Naive thymus-derived CD4-positive, alpha-beta T cell (primary cell): ENCODE data around the gene DAAM1. TPM values are rescaled to one million over a fixed set of nuclear protein-coding genes. Genes with fewer than 3 reads are reported as not detected.

Experiments
- ATAC-seq: fragments of 150-1000 bp; cut with Tn5 transposase; 2 replicates; pipeline ENCODE4 v1.10.0; 2021; ENCODE audit warnings: mild to moderate bottlenecking, moderate library complexity
- CTCF ChIA-PET: fragments of 350-600 bp; sonication (Branson Sonifier 250); formaldehyde crosslinking; loops from one replicate; lab custom pipeline; 2021; ENCODE audit warnings: antibody characterized with exemption; lab: Charles Lee
- POLR2A ChIA-PET: fragments of 350-600 bp; sonication (Branson Sonifier 250); formaldehyde crosslinking; loops from one replicate; lab custom pipeline; 2021; ENCODE audit warnings: antibody characterized with exemption, inconsistent platforms; lab: Charles Lee
- DNase-seq, 9 donors: peaks; one replicate each; pipeline versions ENCODE4 v3.0.0 to v3.0.0-alpha.2; 2020 to 2022; ENCODE audit warnings: mixed read lengths in 1 of 9
- H3K27ac ChIP-seq: one replicate; pipeline ENCODE4 v1.7.0; 2013; ENCODE audit warnings: mild to moderate bottlenecking, low read depth, low read length, moderate library complexity
- H3K27me3 ChIP-seq, 2 donors: one replicate each; pipeline ENCODE4 v1.7.0; 2013; ENCODE audit warnings: low read length in 2 of 2, mild to moderate bottlenecking in 2 of 2, moderate library complexity in 2 of 2; ENCODE audit not compliant: control insufficient read depth in 2 of 2, insufficient read depth in 2 of 2
- H3K36me3 ChIP-seq, 3 experiments: 1 replicate in 2 of 3; 2 replicates in 1 of 3; pipeline ENCODE4 v1.7.0; 2013; ENCODE audit warnings: low read length in 3 of 3, mild to moderate bottlenecking in 3 of 3, moderate library complexity in 1 of 3; ENCODE audit not compliant: insufficient read depth in 3 of 3, control insufficient read depth in 2 of 3
- H3K4me1 ChIP-seq, 2 donors: one replicate each; pipeline ENCODE4 v1.7.0; 2013; ENCODE audit warnings: low read length in 2 of 2, mild to moderate bottlenecking in 2 of 2, moderate library complexity in 1 of 2; ENCODE audit not compliant: control insufficient read depth in 2 of 2, insufficient read depth in 2 of 2
- H3K4me3 ChIP-seq: 2 replicates; pipeline ENCODE4 v1.7.0; 2013; ENCODE audit warnings: mild to moderate bottlenecking, low read length
- H3K9me3 ChIP-seq, 3 experiments: 1 replicate in 2 of 3; 2 replicates in 1 of 3; pipeline ENCODE4 v1.7.0; 2013; ENCODE audit warnings: low read length in 3 of 3; ENCODE audit not compliant: control insufficient read depth in 2 of 3
- H3K27ac Mint-ChIP-seq, 9 donors: one replicate each; pipeline ENCODE4 v1.8.0; 2020 to 2022; ENCODE audit warnings: mixed read lengths in 9 of 9, mild to moderate bottlenecking in 8 of 9, moderate library complexity in 5 of 9, inconsistent platforms in 2 of 9
- H3K27me3 Mint-ChIP-seq, 5 donors: one replicate each; pipeline ENCODE4 v1.8.0; 2021 to 2022; ENCODE audit warnings: mixed read lengths in 5 of 5, mild to moderate bottlenecking in 1 of 5
- H3K36me3 Mint-ChIP-seq, 5 donors: one replicate each; pipeline ENCODE4 v1.8.0; 2020 to 2022; ENCODE audit warnings: mixed read lengths in 5 of 5, mild to moderate bottlenecking in 3 of 5, inconsistent platforms in 1 of 5
- H3K4me1 Mint-ChIP-seq, 7 donors: one replicate each; pipeline ENCODE4 v1.8.0; 2020 to 2022; ENCODE audit warnings: mixed read lengths in 7 of 7, mild to moderate bottlenecking in 3 of 7, inconsistent platforms in 1 of 7
- H3K4me3 Mint-ChIP-seq, 10 donors: one replicate each; pipeline ENCODE4 v1.8.0; 2020 to 2022; ENCODE audit warnings: mild to moderate bottlenecking in 10 of 10, mixed read lengths in 10 of 10, moderate library complexity in 6 of 10, inconsistent platforms in 2 of 10
- H3K9me3 Mint-ChIP-seq, 11 donors: one replicate each; pipeline ENCODE4 v1.8.0; 2020 to 2022; ENCODE audit warnings: mixed read lengths in 11 of 11, mild to moderate bottlenecking in 4 of 11, inconsistent platforms in 1 of 11, moderate library complexity in 1 of 11
- intact Hi-C, 2 donors: fragments of 100-400 bp; cut with micrococcal nuclease; formaldehyde crosslinking; loops; one replicate each; pipeline ENCODE4 v1.15.1; 2023
- polyA plus RNA-seq, 2 donors: library from polyadenylated mRNA; unstranded; fragments of 300-500 nt; fragmentation: Illumina TruSeq; gene quantifications; one replicate each; pipeline ENCODE4 v1.2.3, GENCODE V29; 2021
- total RNA-seq, 6 experiments: library from RNA in 5 of 6; stranded (reverse) in 5 of 6; gene quantifications; 1 replicate in 5 of 6; 2 replicates in 1 of 6; pipeline ENCODE4 v1.2.3 and lab custom pipeline; 2021 to 2026

The DAAM1 gene
- total and polyA plus RNA-seq, 7 experiments from 2014 or later: 5.5 to 21.0 (median 10.8) TPM

DNA sequence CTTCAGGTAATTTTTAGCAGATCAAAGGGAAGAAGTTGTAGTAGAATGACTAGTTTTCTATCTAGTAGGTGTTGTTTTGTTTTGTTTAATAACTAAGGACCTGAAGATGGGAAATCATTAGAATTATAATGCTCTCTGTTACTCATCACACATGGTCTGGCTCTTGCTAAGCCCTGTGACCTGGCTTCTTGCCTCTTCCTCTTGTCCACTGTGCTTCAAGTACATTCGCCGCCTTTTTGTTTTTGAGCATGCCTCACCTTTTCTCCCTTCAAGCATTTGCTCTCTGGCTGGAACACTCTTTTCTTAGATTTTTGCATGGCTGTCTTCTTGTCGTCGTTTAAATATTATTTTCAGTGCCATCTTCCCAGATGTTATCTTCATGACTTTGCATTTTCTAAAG is 47.7 kb downstream of the DAAM1 start:
- ChIA-PET CTCF (no interaction called here), POLR2A (no interaction called here)
- intact Hi-C loops: no loop called here
- H3K9me3 Mint-ChIP-seq: peaks cover 0 to 3% (median 0%) of the 10 kb centered on the region in 11 donors
- peaks cover 0 to 14% (median 0%) of the 10 kb centered on the region in 5 donors for H3K36me3 Mint-ChIP-seq
- no peak overlapping the region for H3K27ac Mint-ChIP-seq
- Histone ChIP-seq H3K36me3 (no peaks in the 10 kb centered on the region), H3K4me1 (no peaks in the 10 kb centered on the region), H3K4me3 (no peak overlapping the region), H3K27me3 (no peaks in the 10 kb centered on the region), H3K27ac (no peak overlapping the region), H3K9me3 (no peaks in the 10 kb centered on the region)
- DNase-seq: no peak
- H3K4me3 Mint-ChIP-seq: no peak overlapping the region
- ATAC-seq: no peak
- H3K27me3 Mint-ChIP-seq: peaks cover 0 to 2% (median 0%) of the 10 kb centered on the region in 5 donors
- H3K4me1 Mint-ChIP-seq: peaks cover 0 to 20% (median 5%) of the 10 kb centered on the region in 7 donors

DNA sequence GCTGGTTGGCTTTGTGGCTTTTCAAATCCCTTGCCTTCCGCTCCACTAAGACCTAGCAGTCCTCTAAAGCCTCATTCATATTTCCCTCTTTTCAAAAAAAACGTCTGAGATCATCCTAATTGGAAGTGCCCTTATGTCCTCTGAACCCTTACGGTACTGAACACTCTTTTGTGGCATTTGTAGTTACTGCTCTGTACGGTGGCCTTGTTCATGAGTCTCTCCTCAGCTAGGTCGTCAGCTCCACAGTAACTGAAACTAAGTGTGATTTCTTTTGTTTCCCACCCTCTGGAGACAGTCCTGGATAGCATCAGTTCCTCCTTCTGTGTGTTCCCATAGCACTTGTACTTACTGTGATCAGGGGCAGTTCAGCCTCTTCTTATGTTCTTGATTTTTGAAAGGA is 49.7 kb downstream of the DAAM1 start:
- Histone ChIP-seq H3K27me3 (no peaks in the 10 kb centered on the region), H3K36me3 (no peaks in the 10 kb centered on the region), H3K4me3 (no peak overlapping the region), H3K9me3 (no peaks in the 10 kb centered on the region), H3K4me1 (no peaks in the 10 kb centered on the region), H3K27ac (no peak overlapping the region)
- Mint-ChIP-seq H3K4me1 (peaks cover 0 to 26% (median 5%) of the 10 kb centered on the region in 7 donors), H3K4me3 (no peak overlapping the region), H3K9me3 (peaks cover 0 to 2% (median 0%) of the 10 kb centered on the region in 11 donors), H3K27me3 (peaks cover 0 to 2% (median 0%) of the 10 kb centered on the region in 5 donors), H3K36me3 (peaks cover 0 to 12% (median 0%) of the 10 kb centered on the region in 5 donors), H3K27ac (no peak overlapping the region)
- ChIA-PET CTCF (no interaction called here), POLR2A (no interaction called here)
- ATAC-seq (no peak), DNase-seq (no peak)
- intact Hi-C loops: no loop called here

DNA sequence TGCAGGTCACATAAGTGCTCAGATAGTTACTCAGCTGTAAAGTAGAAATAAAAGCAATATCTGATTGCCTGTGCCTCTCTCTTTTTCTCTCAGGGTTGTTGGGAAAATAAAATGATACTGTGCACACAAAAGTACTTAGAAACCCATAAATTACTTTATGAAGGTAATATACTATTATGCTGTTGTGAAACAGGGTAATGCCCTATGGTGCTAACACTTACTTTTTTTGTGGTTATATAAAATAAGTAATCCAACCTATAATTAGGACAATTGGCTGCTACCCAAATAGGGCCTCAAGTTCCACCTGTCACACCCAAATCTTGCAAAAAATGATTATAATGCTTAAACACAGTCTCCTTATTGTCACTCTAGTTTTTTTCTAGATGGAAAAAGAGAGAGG is 50.6 kb downstream of the DAAM1 start:
- H3K27me3 ChIP-seq: no peaks in the 10 kb centered on the region
- no peak overlapping the region for H3K4me3 Mint-ChIP-seq
- no peak overlapping the region for H3K27ac Mint-ChIP-seq
- H3K27ac ChIP-seq: no peak overlapping the region
- ChIA-PET CTCF (no interaction called here), POLR2A (no interaction called here)
- no peaks in the 10 kb centered on the region for H3K9me3 ChIP-seq
- H3K36me3 ChIP-seq: no peaks in the 10 kb centered on the region
- H3K4me1 Mint-ChIP-seq: peaks cover 0 to 19% (median 5%) of the 10 kb centered on the region in 7 donors
- peaks cover 0 to 2% (median 0%) of the 10 kb centered on the region in 11 donors for H3K9me3 Mint-ChIP-seq
- no peak for DNase-seq
- H3K27me3 Mint-ChIP-seq: peaks cover 0 to 2% (median 0%) of the 10 kb centered on the region in 5 donors
- ATAC-seq: no peak
- intact Hi-C loops: no loop called here
- peaks cover 0 to 13% (median 0%) of the 10 kb centered on the region in 5 donors for H3K36me3 Mint-ChIP-seq
- H3K4me3 ChIP-seq: no peak overlapping the region
- H3K4me1 ChIP-seq: no peaks in the 10 kb centered on the region

DNA sequence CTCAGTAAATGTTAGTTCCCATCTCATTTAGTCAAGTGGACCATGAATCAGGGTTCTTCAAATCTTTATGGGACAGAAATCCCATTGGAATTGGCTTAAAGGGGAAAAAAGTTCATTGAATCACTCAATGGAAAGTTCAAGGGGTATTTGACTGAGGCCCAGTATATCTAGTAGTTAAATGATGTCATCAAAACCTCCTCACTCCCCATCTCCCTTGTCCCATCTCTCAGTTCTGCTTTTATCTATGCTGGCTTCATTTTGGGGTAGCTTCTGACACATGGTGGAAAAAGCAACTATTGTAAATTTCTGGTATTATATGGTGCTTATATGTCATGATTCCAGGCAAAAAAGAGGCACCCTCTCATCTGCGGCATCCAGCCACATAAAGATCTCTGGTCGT is 51.9 kb downstream of the DAAM1 start:
- ATAC-seq: no peak
- Mint-ChIP-seq H3K4me3 (no peak overlapping the region), H3K27ac (no peak overlapping the region), H3K27me3 (no peaks in the 10 kb centered on the region), H3K9me3 (peaks cover 0 to 2% (median 0%) of the 10 kb centered on the region in 11 donors), H3K4me1 (peaks cover 0 to 15% (median 7%) of the 10 kb centered on the region in 7 donors), H3K36me3 (peaks cover 0 to 15% (median 0%) of the 10 kb centered on the region in 5 donors)
- POLR2A ChIA-PET: no interaction called here
- Histone ChIP-seq H3K4me1 (no peaks in the 10 kb centered on the region), H3K27me3 (no peaks in the 10 kb centered on the region), H3K4me3 (no peak overlapping the region), H3K27ac (no peak overlapping the region), H3K9me3 (no peaks in the 10 kb centered on the region), H3K36me3 (no peaks in the 10 kb centered on the region)
- intact Hi-C loops: no loop called here
- CTCF ChIA-PET: no interaction called here
- DNase-seq: no peak

DNA sequence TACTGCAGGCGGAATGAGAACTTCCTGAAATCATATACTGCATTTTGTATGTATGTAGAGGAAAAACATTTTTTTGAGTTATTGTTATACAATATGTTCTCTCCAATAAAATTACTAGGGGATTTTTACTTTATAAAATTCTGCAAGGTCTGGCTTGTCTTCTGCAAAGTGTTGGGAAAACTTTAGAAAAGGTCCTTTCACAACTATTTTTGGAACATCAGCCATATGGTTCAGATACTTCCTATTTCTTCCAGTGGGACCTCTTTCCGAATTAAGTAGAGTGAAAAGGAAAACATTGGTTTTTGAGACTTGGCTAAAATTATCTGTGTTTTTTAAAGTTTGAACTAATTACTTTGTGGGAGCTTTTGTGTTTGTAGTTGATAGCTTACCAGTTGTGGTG is 52.7 kb downstream of the DAAM1 start:
- peaks cover 0 to 8% (median 0%) of the 10 kb centered on the region in 11 donors for H3K9me3 Mint-ChIP-seq
- Histone ChIP-seq H3K4me1 (no peaks in the 10 kb centered on the region), H3K9me3 (no peaks in the 10 kb centered on the region), H3K27ac (no peak overlapping the region), H3K36me3 (no peaks in the 10 kb centered on the region), H3K27me3 (no peaks in the 10 kb centered on the region), H3K4me3 (no peak overlapping the region)
- no peak overlapping the region for H3K27ac Mint-ChIP-seq
- H3K4me3 Mint-ChIP-seq: no peak overlapping the region
- intact Hi-C loops: no loop called here
- H3K27me3 Mint-ChIP-seq: no peaks in the 10 kb centered on the region
- H3K4me1 Mint-ChIP-seq: peaks cover 1 to 20% (median 9%) of the 10 kb centered on the region in 7 donors
- ChIA-PET CTCF (no interaction called here), POLR2A (no interaction called here)
- DNase-seq (no peak), ATAC-seq (no peak)
- peaks cover 0 to 18% (median under 1%) of the 10 kb centered on the region in 5 donors for H3K36me3 Mint-ChIP-seq

DNA sequence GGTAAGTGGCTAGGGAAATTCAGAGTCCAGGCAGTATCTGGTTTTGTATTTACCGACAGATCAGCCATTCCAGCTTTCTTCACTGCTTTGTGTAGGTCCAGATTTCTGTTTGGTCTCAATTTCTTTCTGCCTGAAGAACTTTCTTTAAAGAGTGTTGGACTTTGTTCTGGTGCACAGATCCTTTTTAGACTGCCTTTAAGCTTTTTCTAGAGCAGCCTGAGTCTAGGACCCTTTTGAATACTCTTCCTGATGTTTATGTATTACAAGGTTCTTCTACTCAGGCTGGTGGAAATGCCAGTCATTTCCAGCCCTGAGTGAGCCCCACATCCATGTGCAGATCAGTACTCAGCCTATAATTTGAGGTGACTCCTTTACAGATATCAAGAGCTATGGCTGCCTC is 54.7 kb downstream of the DAAM1 start:
- no peaks in the 10 kb centered on the region for H3K4me1 ChIP-seq
- ChIA-PET CTCF (no interaction called here), POLR2A (no interaction called here)
- H3K27me3 Mint-ChIP-seq: no peaks in the 10 kb centered on the region
- intact Hi-C loops: no loop called here
- no peak for ATAC-seq
- H3K4me3 Mint-ChIP-seq: no peak overlapping the region
- no peaks in the 10 kb centered on the region for H3K27me3 ChIP-seq
- H3K36me3 ChIP-seq: no peaks in the 10 kb centered on the region
- H3K27ac Mint-ChIP-seq: no peak overlapping the region
- H3K36me3 Mint-ChIP-seq: peaks cover 0 to 23% (median 2%) of the 10 kb centered on the region in 5 donors
- no peak overlapping the region for H3K4me3 ChIP-seq
- no peak for DNase-seq
- H3K4me1 Mint-ChIP-seq: peaks cover 3 to 17% (median 9%) of the 10 kb centered on the region in 7 donors
- no peaks in the 10 kb centered on the region for H3K9me3 ChIP-seq
- peaks cover 0 to 10% (median 0%) of the 10 kb centered on the region in 11 donors for H3K9me3 Mint-ChIP-seq
- H3K27ac ChIP-seq: no peak overlapping the region

DNA sequence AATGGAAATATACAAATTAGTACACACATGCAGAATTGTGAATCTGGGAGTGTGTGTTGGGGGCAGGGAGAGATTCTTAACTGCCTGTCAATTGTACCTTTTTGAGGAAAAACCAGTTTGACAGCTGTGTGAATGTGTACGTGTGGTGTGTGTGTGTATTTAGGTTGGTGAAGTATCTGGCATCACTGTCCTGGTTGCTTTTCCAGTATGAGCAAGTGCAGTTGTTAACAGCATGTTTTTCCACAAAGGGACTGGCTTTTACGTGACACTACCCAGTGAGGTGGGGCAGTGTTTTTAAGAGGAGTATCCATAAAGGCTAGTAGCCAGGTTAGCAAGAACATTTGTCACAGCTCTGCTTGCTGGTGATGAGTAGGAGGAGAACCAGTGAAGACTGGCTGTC is 56.1 kb downstream of the DAAM1 start:
- no peaks in the 10 kb centered on the region for H3K9me3 ChIP-seq
- Mint-ChIP-seq H3K9me3 (peaks cover 0 to 10% (median 0%) of the 10 kb centered on the region in 11 donors), H3K27me3 (peaks cover 0 to 1% (median 0%) of the 10 kb centered on the region in 5 donors), H3K4me3 (no peak overlapping the region), H3K4me1 (peaks cover 3 to 17% (median 9%) of the 10 kb centered on the region in 7 donors), H3K27ac (no peak overlapping the region), H3K36me3 (peaks cover 0 to 26% (median 5%) of the 10 kb centered on the region in 5 donors)
- ChIA-PET POLR2A (no interaction called here), CTCF (no interaction called here)
- DNase-seq: no peak
- H3K4me3 ChIP-seq: no peak overlapping the region
- H3K27ac ChIP-seq: no peak overlapping the region
- intact Hi-C loops: no loop called here
- no peaks in the 10 kb centered on the region for H3K36me3 ChIP-seq
- ATAC-seq: no peak
- H3K27me3 ChIP-seq: no peaks in the 10 kb centered on the region
- H3K4me1 ChIP-seq: no peaks in the 10 kb centered on the region
